ENCODE data around the gene IDH3B.

Gene IDH3B

DNA sequence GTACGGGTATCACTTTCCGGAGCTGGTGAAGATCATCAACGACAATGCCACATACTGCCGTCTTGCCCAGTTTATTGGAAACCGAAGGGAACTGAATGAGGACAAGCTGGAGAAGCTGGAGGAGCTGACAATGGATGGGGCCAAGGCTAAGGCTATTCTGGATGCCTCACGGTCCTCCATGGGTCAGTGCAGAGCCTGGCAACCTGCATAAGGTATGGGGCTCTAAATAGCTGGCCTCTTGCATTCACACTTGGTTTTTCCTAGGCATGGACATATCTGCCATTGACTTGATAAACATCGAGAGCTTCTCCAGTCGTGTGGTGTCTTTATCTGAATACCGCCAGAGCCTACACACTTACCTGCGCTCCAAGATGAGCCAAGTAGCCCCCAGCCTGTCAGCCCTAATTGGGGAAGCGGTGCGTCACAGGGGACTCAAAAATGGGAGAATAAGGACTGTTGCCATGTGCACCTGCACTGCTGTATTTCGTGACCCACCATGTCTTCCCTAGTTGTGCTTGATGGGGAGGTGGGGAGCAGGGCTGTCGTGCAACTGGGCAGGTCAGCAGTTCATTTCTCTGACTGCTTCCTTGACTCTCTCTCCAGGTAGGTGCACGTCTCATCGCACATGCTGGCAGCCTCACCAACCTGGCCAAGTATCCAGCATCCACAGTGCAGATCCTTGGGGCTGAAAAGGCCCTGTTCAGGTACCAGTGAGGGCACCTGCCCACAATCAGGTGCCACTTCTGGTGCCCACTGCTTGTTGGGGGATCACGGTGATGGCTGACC, 8.5 kb downstream of the IDH3B start:
- no peak for DNase-seq

DNA sequence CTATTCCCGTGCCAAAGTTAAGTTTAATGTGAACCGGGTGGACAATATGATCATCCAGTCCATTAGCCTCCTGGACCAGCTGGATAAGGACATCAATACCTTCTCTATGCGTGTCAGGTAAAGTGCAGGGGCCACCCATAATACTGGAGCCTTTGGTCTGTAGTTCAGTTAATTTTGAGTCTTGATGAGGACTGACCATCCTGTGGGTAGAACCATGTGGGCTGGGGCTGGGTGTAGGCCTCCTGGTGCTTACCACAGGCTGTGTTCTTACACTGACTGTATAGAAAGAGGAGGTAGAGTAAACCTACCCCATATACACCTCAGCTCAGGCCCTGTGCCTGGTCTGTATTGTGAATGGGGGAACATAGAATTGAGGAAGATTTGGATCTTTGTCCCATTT, 9.2 kb downstream of the IDH3B start:
- DNase-seq: no peak

DNA sequence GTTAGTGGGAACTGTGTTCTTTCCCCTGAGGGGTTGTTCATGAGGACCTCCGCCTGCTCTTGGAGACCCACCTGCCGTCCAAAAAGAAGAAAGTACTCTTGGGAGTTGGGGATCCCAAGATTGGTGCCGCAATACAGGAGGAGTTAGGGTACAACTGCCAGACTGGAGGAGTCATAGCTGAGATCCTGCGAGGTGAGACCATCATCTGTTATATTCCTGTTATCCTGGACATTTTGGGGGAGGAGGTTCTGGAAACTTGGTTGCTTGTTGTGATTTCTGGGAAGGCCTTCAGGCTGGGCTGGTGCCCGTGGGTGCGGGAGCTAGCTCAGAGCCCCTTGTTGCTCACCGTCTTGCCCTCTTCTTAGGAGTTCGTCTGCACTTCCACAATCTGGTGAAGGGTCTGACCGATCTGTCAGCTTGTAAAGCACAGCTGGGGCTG, 9.6 kb downstream of the IDH3B start:
- DNase-seq: no peak

DNA sequence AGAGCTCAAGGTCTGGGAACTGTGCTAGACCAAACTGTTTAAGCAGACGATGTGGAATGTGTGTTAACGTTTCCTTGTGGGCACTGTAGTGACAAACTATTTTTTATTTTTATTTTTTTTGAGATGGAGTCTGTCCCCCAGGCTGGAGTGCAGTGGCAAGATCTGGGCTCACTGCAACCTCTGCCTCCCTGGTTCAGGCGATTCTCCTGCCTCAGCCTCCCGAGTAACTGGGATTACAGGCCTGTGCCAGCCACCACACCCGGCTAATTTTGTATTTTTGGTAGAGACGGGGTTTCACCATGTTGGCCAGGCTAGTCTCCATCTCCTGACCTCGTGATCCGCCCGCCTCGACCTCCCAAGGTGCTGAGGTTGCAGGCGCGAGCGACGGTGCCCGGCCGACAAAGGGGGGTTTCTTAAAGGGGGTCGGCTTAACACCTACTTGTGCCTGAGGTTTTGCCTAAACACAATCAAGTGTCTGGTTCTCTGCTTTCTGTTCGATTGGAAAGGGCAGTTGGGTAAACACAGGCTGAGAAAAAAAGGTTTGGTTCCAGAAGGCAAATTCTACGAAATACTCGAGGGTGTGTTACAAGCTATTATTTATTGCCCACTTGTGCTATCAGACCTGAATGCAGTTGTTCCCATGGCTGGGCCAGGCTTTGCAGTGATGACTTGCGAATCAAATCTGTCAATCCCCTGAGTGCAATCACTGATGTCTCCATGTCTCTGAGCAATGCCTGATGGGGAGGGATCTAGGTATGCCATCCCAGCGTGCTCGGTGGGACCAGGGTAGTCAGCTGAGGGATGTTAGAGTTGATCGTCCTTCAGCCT, 10.2 kb downstream of the IDH3B start:
- no peak for DNase-seq

DNA sequence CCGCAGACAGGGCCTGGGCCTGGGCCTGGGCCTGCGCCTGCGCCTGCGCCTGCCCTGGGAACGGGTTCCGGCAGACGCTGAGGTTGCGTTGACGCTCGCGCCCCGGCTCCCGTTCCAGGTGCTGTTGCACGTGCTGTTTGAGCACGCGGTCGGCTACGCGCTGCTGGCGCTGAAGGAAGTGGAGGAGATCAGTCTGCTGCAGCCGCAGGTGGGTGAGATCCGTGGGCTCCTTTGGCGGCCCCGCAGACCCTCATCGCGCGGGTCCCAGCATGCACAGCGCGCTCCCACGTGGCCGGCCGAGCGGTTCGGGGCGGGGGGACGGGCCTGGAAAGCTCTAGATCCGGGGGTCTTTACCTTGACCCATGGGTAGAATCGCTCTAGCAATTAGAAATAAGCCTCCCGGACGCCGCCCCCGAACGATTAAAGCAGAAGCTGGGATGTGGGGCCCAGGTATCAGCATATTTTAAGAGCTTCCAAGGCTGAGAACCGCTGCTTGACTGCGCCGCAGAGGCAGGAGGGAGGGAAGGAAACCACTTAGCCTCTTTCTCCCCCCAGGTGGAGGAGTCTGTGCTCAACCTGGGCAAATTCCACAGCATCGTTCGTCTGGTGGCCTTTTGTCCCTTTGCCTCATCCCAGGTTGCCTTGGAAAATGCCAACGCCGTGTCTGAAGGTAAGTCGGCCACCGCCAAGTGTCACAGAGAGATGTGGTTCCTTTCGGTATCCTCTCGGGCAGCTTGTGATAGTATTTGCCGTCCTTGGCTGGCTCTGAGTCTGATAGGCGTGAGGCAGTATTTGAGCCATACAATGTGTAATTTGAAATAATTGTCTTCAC, 11.1 kb downstream of the IDH3B start:
- peak; percentile 58 for DNase-seq

DNA sequence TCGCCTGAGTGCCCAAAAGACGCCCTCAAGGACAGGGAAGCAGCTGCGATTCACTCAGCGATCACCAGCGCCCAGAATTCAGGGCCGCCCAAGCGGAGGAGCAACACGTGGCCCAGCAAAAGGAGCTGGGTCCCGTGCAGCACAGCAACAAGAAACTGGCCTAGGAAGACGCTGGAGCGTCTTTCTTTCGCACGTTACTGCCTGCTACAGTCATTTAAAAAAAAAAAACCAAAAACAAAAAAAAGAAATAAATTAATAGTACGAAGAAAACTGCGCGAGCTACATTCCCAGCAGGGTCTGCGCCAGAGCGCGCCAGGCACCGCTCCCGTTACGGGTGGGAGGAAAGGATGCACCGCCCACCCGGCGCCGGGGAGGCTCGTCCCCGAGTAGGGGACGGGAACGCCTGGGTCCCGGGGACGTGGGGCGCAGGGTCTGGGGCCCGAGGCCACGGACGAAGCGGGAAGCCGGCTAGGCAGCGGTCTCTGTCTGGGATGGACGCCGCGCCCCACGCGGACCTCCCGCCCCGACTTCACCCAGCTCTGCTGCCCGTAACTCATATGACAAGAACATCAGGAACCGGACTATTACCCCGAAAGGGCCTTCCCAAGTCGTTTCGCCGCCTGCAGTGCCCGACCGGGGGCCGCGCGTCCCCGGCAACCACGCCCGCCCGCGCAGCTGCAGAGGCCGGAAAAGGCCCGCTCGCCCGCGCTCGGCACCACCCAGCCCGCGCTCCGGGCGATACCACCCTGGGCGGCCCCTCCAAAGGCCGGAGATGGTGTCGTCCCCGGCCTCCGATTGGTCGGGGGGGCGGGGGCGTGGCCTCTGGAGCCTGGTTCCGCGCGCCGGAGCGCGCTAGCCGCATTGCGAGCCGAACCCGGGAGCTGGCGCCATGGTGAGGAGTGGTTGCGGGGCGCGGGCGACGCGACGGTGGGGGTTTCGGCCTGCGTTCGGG, 12.0 kb downstream of the IDH3B start, which contains the start of gene NOP56:
TSS of gene NOP56 (plus strand) at position 861 of the 952 bp plus-strand sequence. CDS start at position 890, 29 bp downstream.
- peak; percentile 95 for DNase-seq

DNA sequence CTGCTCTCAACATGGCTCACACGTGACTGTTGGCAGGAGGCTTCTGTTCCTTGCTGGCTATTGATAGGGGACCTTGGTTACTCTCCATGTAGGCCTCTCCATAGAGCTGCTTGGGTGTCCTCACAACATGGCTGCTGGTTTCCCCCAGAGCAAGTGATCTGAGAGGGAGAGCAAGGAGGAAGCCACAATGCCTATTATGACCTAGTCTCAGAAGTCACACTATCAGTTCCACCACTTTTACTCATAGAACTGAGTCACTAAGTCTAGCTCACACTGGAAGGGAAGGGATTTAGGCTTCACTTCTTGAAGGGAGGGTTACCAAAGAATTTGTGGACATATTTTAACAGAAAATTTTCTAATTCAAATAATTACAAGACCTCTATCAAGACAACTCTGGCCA, 20.3 kb downstream of the IDH3B start:
- no peak for DNase-seq

DNA sequence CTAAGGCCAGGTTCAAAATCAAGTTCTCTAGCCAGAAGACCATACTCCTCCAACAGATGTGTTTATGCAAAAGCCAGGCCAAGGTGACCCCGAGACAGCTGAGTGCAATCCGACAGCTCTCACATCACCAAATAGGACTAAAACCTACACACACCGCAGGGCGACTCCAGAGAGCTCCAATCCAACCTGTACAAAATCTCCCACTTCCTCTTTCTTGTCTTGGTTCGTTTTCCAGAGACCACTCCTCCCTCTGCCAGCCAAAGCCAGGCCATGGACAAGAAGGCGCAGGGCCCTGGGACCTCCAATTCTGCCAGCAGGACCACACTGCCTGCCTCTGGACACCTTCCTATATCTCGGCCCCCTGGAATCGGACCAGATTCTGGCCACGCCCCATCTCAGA, 23.1 kb downstream of the IDH3B start:
- DNase-seq: no peak

DNA sequence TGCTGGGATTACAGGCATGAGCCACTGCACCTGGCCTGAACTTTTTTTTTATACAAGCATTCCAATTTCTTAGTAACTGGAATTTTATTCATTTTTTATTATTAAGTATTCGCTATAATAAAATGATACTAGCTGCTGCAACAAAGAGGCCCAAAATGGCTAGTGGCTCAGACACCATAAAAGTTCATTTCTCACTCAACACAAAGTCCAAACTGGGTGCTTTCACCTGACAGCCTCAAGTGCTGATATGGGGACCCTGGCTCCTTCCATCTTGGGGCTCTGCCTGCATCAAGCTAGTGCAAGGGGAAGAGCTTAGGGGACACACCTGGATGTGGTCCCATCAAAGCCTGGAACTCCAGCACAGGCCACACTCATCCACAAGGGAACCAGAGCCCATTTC, 23.8 kb downstream of the IDH3B start:
- DNase-seq: no peak

DNA sequence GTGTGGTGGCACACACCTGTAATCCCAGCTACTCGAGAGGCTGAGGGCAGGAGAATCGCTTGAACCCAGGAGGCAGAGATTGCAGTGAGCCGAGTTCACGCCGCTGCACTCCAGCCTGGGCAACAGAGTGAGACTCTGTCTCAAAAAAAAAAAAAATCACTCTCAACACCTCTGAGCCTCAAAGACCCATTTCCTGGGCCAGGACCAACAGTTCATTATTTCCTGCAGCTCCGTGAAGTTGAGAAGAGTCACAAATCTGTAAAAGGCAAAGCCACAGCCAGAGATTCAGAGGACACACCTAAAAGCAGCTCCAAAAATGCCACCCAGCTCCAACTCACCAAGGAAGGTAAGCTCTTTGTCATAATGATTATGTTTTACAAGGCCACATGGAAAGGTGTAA, 26.8 kb downstream of the IDH3B start:
- no peak for DNase-seq

DNA sequence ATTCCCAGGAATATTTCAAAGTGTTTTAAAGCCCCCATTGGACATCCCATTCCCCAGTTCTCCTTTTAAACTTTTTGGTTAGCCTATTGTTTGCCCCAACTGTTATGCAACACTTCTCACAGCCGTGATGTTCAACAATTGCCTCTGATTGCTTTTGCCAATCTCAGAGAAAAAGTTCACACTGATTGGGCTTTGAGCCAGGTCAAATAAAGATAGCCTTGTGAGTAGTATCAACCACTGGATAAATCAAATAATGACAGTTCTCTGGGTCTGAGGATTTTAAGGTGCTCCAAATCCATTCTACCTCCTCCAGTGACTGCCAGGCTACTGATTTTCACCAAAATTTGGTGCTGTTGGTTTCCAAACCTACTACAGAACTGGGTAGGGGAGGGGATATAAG, 30.6 kb downstream of the IDH3B start:
- no peak for DNase-seq

DNA sequence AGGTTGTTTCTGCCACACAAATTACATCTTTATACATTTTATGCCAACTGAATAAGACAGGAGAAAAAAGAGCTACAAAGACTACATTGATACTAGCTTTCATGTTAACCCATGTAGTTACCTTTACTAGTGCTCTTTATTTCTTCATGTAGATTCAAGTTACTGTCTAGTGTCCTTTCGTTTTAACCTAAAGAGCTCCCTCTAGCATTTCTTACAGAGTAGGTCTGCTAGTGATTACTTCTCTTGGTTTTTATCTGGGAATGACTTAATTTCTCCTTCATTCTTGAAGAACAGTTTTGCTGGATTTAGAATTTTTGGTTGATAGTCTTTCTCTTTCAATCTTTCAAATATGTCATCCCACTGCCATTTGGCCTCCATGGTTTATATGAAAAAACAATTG, 32.8 kb downstream of the IDH3B start:
- no peak for DNase-seq

DNA sequence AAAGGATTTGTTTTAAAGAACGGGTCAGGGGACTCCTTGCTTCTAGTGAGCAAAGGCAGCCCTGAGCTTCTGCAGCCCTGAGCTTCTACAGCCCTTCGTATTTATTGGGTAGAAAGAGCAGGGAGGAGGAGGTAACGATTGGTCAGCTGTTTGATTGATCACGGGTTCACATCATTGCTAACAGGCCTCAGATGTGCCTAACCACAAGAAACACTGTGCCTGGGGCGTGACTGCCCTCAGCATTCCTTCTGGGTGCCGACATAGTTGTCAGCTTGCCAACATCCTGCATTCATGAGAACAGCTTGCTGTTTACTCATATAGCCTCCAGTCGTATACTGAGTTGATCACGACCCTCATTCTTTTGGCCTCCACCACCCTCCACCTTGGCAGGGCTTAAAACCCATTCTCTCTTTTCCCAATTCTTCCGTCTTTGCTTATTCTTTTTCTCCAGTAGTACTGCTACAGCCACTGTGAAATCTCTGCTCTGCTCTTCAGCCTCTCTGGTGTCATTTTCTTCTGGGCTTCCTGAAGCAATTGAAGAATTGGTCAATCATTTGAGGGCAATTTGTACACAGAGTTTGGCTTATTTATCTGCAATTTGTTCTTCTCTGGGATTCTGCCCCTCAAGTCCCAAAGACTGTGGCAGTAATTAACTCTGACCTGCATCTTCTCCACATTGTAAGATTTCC, 37.0 kb downstream of the IDH3B start:
- no peak for DNase-seq

DNA sequence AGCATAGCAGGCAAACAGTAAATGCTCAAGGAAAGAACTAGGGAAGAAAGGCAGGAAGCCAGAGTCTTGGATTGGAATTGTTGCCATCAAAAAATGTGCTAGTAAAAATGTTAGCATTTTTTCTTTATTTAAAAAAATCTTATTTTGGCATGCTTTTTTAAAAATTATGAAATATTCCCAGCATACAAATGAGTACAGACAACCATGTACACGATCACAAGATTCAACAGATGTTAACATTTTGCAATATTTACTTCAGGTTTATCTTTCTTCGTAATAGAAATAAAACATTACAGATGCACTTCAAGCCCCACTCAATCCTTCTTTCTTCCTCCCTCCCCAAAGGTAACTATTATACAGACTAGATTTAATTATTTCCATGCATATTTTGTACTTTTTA, 39.0 kb downstream of the IDH3B start:
- no peak for DNase-seq

DNA sequence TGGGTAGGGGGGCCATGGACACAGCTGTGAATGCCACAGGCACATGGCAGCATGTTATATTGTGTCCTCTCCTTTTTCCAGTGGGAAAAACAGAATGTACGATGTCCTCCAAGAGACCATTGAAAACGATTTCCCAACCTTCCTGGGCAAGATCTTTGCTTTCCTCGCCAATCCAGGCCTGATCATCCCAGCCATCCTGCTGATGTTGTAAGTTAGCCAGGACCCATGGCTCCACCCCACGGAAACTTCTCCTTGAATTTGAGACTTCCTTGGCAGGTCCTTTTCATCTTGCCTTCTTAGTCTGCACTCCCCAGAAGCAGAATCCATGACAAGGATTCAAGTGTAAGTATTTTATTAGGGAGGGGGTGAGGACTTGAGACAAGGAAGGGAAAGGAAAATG, 39.8 kb downstream of the IDH3B start:
- DNase-seq: no peak

DNA sequence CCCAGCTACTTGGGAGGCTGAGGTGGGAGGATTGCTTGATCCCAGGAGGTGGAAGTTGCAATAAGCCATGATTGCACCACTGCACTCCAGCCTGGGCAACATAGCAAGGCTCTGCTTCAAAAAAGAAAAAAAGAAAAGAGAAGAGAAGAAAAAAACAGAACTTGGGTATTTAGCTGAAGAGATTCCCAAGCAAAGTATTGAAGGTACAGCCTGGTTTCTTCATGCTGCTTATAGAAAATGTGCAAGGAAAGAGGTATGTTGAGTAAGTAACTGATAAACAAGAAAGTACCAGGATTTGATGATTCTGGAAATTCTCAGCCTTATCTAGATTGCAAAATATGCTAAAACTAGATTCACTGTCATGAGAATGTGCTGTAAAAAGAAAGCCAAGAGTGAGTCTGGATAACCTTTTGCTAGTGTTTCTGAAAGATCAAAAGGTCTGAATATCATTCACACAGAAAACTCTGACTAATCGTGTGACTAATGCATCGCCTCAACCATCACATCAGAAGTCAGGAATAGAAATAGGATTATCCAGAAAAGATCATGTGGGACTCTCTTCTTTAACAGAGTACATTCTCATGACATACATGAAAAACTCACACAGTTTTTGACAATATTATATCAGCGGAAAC, 43.9 kb downstream of the IDH3B start:
- no peak for DNase-seq

DNA sequence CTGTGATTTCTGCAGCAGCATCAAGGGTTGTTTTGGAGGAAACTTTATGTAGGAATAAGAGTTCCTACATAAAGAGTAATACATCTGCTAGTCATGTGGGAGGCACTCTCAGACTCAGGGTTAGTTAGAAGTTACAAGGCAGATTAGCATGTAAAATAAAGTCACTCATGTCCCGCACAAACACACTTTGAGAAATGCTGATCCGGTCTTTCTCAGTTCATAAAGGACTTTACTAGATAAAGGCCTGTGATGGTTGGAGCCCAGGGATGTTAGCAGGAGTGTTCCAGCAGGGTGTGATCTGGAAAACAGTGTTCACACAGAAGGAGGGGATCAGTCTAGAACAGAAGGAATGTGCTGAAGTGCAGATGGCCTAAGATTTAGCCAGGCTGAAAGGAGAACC, 44.7 kb downstream of the IDH3B start:
- no peak for DNase-seq

DNA sequence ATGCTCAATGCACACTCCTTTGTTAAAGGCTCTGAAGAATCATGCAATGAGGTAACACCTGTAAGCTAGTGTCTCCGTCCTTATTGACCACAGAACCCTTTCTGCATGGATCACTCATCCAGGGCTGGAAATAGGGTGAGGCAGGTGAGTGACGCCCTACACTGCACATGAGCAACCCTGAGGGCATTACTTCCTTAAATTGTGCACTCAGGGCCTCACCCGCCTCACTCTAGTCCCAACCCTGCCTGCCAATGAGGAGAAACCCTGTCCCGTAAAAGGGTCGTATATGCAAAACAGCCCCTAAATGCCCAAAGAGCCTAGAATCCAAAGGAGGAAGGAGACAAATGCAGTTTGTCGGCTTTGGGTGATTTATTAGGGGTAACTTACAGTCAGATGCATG, 45.2 kb downstream of the IDH3B start:
- DNase-seq: no peak

DNA sequence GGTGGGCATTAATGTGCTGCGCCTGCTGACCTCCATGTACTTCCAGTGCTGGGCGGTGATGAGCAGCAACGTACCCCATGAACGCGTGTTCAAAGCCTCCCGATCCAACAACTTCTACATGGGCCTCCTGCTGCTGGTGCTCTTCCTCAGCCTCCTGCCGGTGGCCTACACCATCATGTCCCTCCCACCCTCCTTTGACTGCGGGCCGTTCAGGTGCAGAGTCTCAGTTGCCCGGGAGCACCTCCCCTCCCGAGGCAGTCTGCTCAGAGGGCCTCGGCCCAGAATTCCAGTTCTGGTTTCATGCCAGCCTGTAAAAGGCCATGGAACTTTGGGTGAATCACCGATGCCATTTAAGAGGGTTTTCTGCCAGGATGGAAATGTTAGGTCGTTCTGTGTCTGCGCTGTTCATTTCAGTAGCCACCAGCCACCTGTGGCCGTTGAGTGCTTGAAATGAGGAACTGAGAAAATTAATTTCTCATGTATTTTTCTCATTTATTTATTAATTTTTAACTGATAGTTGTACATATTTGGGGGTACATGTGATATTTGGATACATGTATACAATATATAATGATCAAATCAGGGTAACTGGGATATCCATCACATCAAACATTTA, 46.8 kb downstream of the IDH3B start:
- no peak for DNase-seq

DNA sequence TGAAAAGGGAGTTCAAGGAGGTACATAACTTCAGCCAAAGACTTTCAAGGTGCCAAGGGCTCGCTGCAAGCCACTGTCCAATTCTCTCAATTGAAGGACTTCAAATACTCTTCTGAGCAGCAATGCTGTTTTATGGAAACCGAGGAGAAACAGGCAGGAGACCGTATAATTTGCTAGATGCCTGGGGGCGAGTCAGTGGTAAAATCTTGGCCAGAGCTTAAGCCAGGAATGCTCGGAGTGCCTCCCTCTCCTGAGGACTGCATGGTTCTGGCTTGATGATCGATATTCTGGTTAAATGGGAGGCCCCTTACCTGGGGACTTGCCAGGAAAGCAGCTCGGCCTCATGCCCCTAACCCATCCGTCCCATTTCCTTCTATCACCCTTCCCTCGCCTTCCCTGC, 47.4 kb downstream of the IDH3B start:
- no peak for DNase-seq

DNA sequence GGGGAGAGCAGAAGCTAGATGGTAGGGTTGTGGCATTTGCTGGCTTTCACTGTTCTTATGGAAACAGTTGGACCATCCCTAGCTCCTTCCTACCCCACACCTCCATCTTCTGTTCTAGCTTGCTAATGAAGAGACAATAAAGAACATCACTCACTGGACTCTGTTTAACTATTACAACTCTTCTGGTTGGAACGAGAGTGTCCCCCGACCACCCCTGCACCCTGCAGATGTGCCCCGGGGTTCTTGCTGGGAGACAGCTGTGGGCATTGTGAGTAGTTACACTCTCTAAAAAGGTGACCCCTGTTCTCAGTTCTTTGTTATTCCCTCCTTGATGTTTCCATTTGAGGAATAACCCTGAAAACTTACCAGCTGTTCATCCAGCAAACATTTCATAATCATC, 51.9 kb downstream of the IDH3B start:
- no peak for DNase-seq
